GM12875 (cell line): ENCODE data around the gene VPS9D1.

Experiments used
- H3K4me3 ChIP-seq: one replicate; pipeline ENCODE4 v1.5.1; 2011; ENCODE audit warnings: low read depth, low read length, control low read depth
- CTCF ChIP-seq: IDR thresholded peaks from 2 replicates; pipeline ENCODE4 v1.5.1; 2011; ENCODE audit warnings: low read depth, mild to moderate bottlenecking, control low read depth, inconsistent platforms, low read length, moderate library complexity, borderline replicate concordance; ENCODE audit not compliant: insufficient read depth

The VPS9D1 gene

GRCh38 chr16:89739383-89739782 lies 18.7 kb upstream of the VPS9D1 start:
- TF ChIP-seq CTCF = no peak
- H3K4me3 ChIP-seq = no peak overlapping the region

GRCh38 chr16:89738538-89739317 lies 18.0 kb upstream of the VPS9D1 start:
- TF ChIP-seq CTCF = no peak
- no peak overlapping the region for H3K4me3 ChIP-seq

GRCh38 chr16:89738072-89738377 lies 17.3 kb upstream of the VPS9D1 start:
- TF ChIP-seq CTCF = no peak

GRCh38 chr16:89737341-89738071 lies 16.8 kb upstream of the VPS9D1 start:
- TF ChIP-seq CTCF = no peak
- no peak overlapping the region for H3K4me3 ChIP-seq

More at GRCh38 chr16:89738072-89738377, 17.3 kb upstream of the VPS9D1 start:
- no peak overlapping the region for H3K4me3 ChIP-seq

- H3K4me3 ChIP-seq = no peak overlapping the region
- TF ChIP-seq CTCF = no peak
Measured at GRCh38 chr16:89736554-89736953, 15.9 kb upstream of the VPS9D1 start.

GRCh38 chr16:89733792-89734191 lies 13.1 kb upstream of the VPS9D1 start:
- H3K4me3 ChIP-seq = no peak overlapping the region
- TF ChIP-seq CTCF = no peak

- no peak overlapping the region for H3K4me3 ChIP-seq
- TF ChIP-seq CTCF = no peak
Measured at GRCh38 chr16:89733322-89733721, 12.6 kb upstream of the VPS9D1 start.
